Neural cell (in vitro differentiated cells): ENCODE measurements around the gene CLIC3. TPM values are rescaled to one million over a fixed set of nuclear protein-coding genes. Genes with fewer than 3 reads are reported as not detected.

ENCODE experiments used
- H2AFZ ChIP-seq: fragments of 200-600, 300-800 bp; sonication (generic), shearing (Covaris generic); 2 replicates; pipeline ENCODE4 v1.6.0; 2014; ENCODE audit warnings: low read depth, mild to moderate bottlenecking, antibody characterized with exemption, low read length, moderate library complexity
- H3F3A ChIP-seq: fragments of 200-600 bp; shearing (Covaris generic); 2 replicates; pipeline ENCODE4 v1.6.1; 2016; ENCODE audit warnings: mild to moderate bottlenecking, moderate library complexity, mixed read lengths, antibody characterized with exemption, low read length; ENCODE audit not compliant: insufficient read depth, poor library complexity, severe bottlenecking
- H3K27ac ChIP-seq: fragments of 200-600, 300-800 bp; sonication (generic), shearing (Covaris generic); 2 replicates; pipeline ENCODE4 v1.5.1; 2014; ENCODE audit warnings: mild to moderate bottlenecking, low read length, moderate library complexity
- H3K27me3 ChIP-seq: fragments of 300-800, 200-600 bp; sonication (generic), shearing (Covaris generic); 2 replicates; pipeline ENCODE4 v1.6.0; 2014; ENCODE audit warnings: mild to moderate bottlenecking, low read depth, low read length, moderate library complexity; ENCODE audit not compliant: insufficient read depth
- H3K36me3 ChIP-seq: fragments of 300-800, 200-600 bp; sonication (generic), shearing (Covaris generic); 2 replicates; pipeline ENCODE4 v1.5.1; 2014; ENCODE audit warnings: mild to moderate bottlenecking, antibody characterized with exemption, low read length, moderate library complexity; ENCODE audit not compliant: insufficient read depth
- H3K4me2 ChIP-seq: fragments of 300-800, 200-600 bp; sonication (generic), shearing (Covaris generic); 2 replicates; pipeline ENCODE4 v1.6.0; 2014; ENCODE audit warnings: mild to moderate bottlenecking, low read length
- H3K4me3 ChIP-seq: fragments of 300-800, 200-600 bp; sonication (generic), shearing (Covaris generic); 2 replicates; pipeline ENCODE4 v1.5.1; 2014; ENCODE audit warnings: mild to moderate bottlenecking, low read length, moderate library complexity
- H3K79me2 ChIP-seq: fragments of 200-600 bp; shearing (Covaris generic); replicated peaks from 2 replicates; pipeline ENCODE4 v1.6.0; 2014; ENCODE audit warnings: mild to moderate bottlenecking, low read length, moderate library complexity; ENCODE audit not compliant: insufficient read depth
- H3K9ac ChIP-seq: fragments of 300-800, 200-600 bp; sonication (generic), shearing (Covaris generic); 2 replicates; pipeline ENCODE4 v1.6.1; 2016; ENCODE audit warnings: mild to moderate bottlenecking, low read length, mixed read lengths
- H3K9me2 ChIP-seq: fragments of 200-600 bp; shearing (Covaris generic); 2 replicates; pipeline ENCODE4 v1.6.1; 2016; ENCODE audit warnings: mild to moderate bottlenecking, low read length, mixed read lengths; ENCODE audit not compliant: insufficient read depth
- H3K9me3 ChIP-seq: fragments of 200-600, 300-800 bp; sonication (generic), shearing (Covaris generic); 2 replicates; pipeline ENCODE4 v1.6.1; 2016; ENCODE audit warnings: mild to moderate bottlenecking, mixed run types, low read length, moderate library complexity, mixed read lengths
- H4K20me1 ChIP-seq: fragments of 200-600 bp; shearing (Covaris generic); 2 replicates; pipeline ENCODE4 v1.6.1; 2016; ENCODE audit warnings: mild to moderate bottlenecking, mixed run types; ENCODE audit not compliant: insufficient read depth
- EP300 ChIP-seq: fragments of 450-650 bp; conservative IDR thresholded peaks from 2 replicates; pipeline ENCODE4 v1.6.1; 2014; ENCODE audit warnings: antibody characterized with exemption, mild to moderate bottlenecking, moderate library complexity; ENCODE audit not compliant: poor library complexity, severe bottlenecking
- EZH2 ChIP-seq: fragments of 200-600, 300-800 bp; shearing (Covaris generic), sonication (generic); IDR thresholded peaks from 2 replicates; pipeline ENCODE4 v1.6.1; 2014; ENCODE audit warnings: antibody characterized with exemption, low read length, borderline replicate concordance, mild to moderate bottlenecking; ENCODE audit not compliant: insufficient read depth, poor library complexity, severe bottlenecking
- MXI1 ChIP-seq: fragments of 450-650 bp; conservative IDR thresholded peaks from 2 replicates; pipeline ENCODE4 v1.6.1; 2014; ENCODE audit warnings: antibody characterized with exemption, mild to moderate bottlenecking; ENCODE audit not compliant: poor library complexity, severe bottlenecking
- POLR2AphosphoS5 ChIP-seq: IDR thresholded peaks from 2 replicates; pipeline ENCODE4 v1.6.1; 2012
- RAD21 ChIP-seq: fragments of 450-650 bp; conservative IDR thresholded peaks from 2 replicates; pipeline ENCODE4 v1.6.1; 2014; ENCODE audit warnings: antibody characterized with exemption, mild to moderate bottlenecking, moderate library complexity
- SMC3 ChIP-seq: fragments of 450-650 bp; conservative IDR thresholded peaks from 2 replicates; pipeline ENCODE4 v1.6.1; 2014; ENCODE audit warnings: antibody characterized with exemption, mild to moderate bottlenecking, moderate library complexity; ENCODE audit not compliant: poor library complexity
- TAF1 ChIP-seq: IDR thresholded peaks from 2 replicates; pipeline ENCODE4 v1.6.1; 2012; ENCODE audit warnings: low read depth
- polyA plus RNA-seq: library from polyadenylated mRNA; depleted of rRNA; stranded (reverse); fragments of >200 nt; gene quantifications from 2 replicates; pipeline ENCODE4 v1.2.3, GENCODE V29; 2014
- TF ChIP-seq, protein P1 (sequence below): IDR thresholded peaks from 2 replicates; pipeline ENCODE4 v1.6.1; 2012; ENCODE audit warnings: borderline replicate concordance
- TF ChIP-seq, protein P2 (sequence below): fragments of 450-650 bp; IDR thresholded peaks from 2 replicates; pipeline ENCODE4 v1.5.1; 2014; ENCODE audit warnings: antibody characterized with exemption, mild to moderate bottlenecking, moderate library complexity; ENCODE audit not compliant: poor library complexity, severe bottlenecking

CLIC3 gene
- polyA plus RNA-seq, 1 donor from 2014 or later = not detected

DNA sequence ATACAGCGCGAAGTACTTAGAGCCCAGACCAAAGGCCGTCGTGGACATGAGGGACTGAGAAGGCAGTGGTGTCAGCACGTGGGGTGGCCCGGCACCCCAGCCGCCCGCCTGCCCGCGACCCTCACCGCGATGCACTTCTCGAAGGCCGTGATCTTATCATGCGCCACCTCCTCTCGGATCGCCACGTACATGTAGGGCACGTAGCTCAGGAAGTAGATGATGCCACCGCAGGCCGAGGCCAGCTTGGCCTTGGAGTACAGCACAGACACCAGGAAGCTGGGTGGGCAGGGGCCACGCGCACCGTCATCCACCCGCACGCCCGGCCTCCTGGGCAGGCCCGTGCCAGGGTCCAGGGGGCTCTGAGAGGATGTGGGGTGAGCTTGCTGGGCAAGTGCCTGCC is 20.7 kb upstream of the CLIC3 start (continued):
- TF ChIP-seq, protein P1, sequence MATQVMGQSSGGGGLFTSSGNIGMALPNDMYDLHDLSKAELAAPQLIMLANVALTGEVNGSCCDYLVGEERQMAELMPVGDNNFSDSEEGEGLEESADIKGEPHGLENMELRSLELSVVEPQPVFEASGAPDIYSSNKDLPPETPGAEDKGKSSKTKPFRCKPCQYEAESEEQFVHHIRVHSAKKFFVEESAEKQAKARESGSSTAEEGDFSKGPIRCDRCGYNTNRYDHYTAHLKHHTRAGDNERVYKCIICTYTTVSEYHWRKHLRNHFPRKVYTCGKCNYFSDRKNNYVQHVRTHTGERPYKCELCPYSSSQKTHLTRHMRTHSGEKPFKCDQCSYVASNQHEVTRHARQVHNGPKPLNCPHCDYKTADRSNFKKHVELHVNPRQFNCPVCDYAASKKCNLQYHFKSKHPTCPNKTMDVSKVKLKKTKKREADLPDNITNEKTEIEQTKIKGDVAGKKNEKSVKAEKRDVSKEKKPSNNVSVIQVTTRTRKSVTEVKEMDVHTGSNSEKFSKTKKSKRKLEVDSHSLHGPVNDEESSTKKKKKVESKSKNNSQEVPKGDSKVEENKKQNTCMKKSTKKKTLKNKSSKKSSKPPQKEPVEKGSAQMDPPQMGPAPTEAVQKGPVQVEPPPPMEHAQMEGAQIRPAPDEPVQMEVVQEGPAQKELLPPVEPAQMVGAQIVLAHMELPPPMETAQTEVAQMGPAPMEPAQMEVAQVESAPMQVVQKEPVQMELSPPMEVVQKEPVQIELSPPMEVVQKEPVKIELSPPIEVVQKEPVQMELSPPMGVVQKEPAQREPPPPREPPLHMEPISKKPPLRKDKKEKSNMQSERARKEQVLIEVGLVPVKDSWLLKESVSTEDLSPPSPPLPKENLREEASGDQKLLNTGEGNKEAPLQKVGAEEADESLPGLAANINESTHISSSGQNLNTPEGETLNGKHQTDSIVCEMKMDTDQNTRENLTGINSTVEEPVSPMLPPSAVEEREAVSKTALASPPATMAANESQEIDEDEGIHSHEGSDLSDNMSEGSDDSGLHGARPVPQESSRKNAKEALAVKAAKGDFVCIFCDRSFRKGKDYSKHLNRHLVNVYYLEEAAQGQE = no peak
- TF ChIP-seq EP300 = no peak

DNA sequence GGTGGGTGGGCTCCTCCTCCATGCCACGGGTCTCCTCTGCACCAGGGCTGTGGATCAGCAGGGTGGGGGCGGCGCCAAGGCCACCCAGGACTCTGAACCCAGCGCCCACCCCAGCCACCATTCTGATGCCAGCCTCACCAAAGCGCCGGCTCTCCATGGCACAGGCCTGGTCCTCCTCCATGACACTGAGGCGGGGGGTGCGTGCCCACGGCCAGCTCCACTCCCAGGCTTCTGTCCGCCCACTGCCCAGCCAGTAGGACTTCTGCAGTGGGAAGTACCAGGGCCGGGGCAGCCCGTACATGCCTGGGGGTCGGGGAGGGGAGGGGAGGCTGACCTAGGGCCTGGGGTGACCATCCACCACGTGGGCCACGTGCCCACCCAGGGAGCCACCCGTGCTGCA is 20.1 kb upstream of the CLIC3 start:
- H3K4me3 ChIP-seq = no peak overlapping the region

More for the DNA sequence above, 20.1 kb upstream of the CLIC3 start:
- Histone ChIP-seq H3K79me2 (no peaks in the 10 kb centered on the region), H3K27ac (no peak overlapping the region), H3K36me3 (peaks cover 7% of the 10 kb centered on the region), H3K9ac (no peak overlapping the region), H3K9me2 (no peaks in the 10 kb centered on the region), H2AFZ (no peak overlapping the region), H3K4me2 (no peak overlapping the region), H4K20me1 (no peaks in the 10 kb centered on the region), H3K9me3 (no peaks in the 10 kb centered on the region), H3K27me3 (no peaks in the 10 kb centered on the region), H3F3A (no peaks in the 10 kb centered on the region)
- TF ChIP-seq MXI1 (no peak), POLR2AphosphoS5 (no peak), EZH2 (no peak), EP300 (no peak), TAF1 (no peak), RAD21 (no peak), SMC3 (no peak)
- TF ChIP-seq, protein P1 = no peak
- TF ChIP-seq, protein P2, sequence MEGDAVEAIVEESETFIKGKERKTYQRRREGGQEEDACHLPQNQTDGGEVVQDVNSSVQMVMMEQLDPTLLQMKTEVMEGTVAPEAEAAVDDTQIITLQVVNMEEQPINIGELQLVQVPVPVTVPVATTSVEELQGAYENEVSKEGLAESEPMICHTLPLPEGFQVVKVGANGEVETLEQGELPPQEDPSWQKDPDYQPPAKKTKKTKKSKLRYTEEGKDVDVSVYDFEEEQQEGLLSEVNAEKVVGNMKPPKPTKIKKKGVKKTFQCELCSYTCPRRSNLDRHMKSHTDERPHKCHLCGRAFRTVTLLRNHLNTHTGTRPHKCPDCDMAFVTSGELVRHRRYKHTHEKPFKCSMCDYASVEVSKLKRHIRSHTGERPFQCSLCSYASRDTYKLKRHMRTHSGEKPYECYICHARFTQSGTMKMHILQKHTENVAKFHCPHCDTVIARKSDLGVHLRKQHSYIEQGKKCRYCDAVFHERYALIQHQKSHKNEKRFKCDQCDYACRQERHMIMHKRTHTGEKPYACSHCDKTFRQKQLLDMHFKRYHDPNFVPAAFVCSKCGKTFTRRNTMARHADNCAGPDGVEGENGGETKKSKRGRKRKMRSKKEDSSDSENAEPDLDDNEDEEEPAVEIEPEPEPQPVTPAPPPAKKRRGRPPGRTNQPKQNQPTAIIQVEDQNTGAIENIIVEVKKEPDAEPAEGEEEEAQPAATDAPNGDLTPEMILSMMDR = no peak
